ENCODE measurements around the gene BAZ2B. TPM values are rescaled to one million over a fixed set of nuclear protein-coding genes. Genes with fewer than 3 reads are reported as not detected.

Gene BAZ2B
- total RNA-seq, 8 experiments from 2014 or later = 81.1 to 148 (median 90.2) TPM

GRCh38 chr2:159613091-159613490, 3.3 kb downstream of the BAZ2B start:
- ATAC-seq (replicated peaks in 6 of 8) = no peak
- WGBS, 10 experiments = 10 to 67% (median 44%) methylated on average over 1 of the region's 1 CpG; no CpG with 5 or more reads in 1 of the 10 experiments
- peak overlapping the region in 1 of 2 donors; percentile 96 for H3K27ac ChIP-seq
- in situ Hi-C loops (cut with MboI; ENCODE audit: low pct_unique_long_range_greater_than_20kb in 2 of 9, low sequenced_read_pairs in 9 of 9, unreplicated experiment in 9 of 9) = no loop called here
- peak overlapping the region; percentile 69 to 98 (median 95) for H3K4me3 ChIP-seq
- peaks cover 11 to 39% of the 10 kb centered on the region in 2 donors for H3K4me1 ChIP-seq (replicated peaks in 1 of 2)

GRCh38 chr2:159612255-159612901, 4.0 kb downstream of the BAZ2B start:
- H3K4me3 ChIP-seq = peak overlapping the region; percentile 13 to 98 (median 95)
- peak in 4 of 8 experiments; percentile 17 to 29 (median 22) for ATAC-seq (replicated peaks in 6 of 8)
- H3K4me1 ChIP-seq (replicated peaks in 1 of 2) = peaks cover 11 to 39% of the 10 kb centered on the region in 2 donors
- peak overlapping the region; percentile 21 to 35 for H3K27ac ChIP-seq
- in situ Hi-C loops (cut with MboI; ENCODE audit: low pct_unique_long_range_greater_than_20kb in 2 of 9, low sequenced_read_pairs in 9 of 9, unreplicated experiment in 9 of 9) = no loop called here
- 18 to 100% (median 75%) methylated on average over 1 of the region's 1 CpG; no CpG with 5 or more reads in 3 of the 10 experiments for WGBS, 10 experiments

- WGBS, 10 experiments = 25 to 86% (median 51%) methylated on average over 1 to 4 of the region's 4 CpGs; no CpG with 5 or more reads in 1 of the 10 experiments
- peak; percentile 46 to 81 (median 64) for ATAC-seq (replicated peaks in 6 of 8)
- in situ Hi-C loops (cut with MboI; ENCODE audit: low pct_unique_long_range_greater_than_20kb in 2 of 9, low sequenced_read_pairs in 9 of 9, unreplicated experiment in 9 of 9) = no loop called here
- Histone ChIP-seq H3K27ac (no peak overlapping the region), H3K4me1 (replicated peaks in 1 of 2) (peaks cover 18 to 41% of the 10 kb centered on the region in 2 donors), H3K4me3 (no peak overlapping the region)
Measured at GRCh38 chr2:159609811-159610549, 6.4 kb downstream of the BAZ2B start.

GRCh38 chr2:159608723-159609308, 7.5 kb downstream of the BAZ2B start:
- H3K27ac ChIP-seq = no peak overlapping the region
- in situ Hi-C loops (cut with MboI; ENCODE audit: low pct_unique_long_range_greater_than_20kb in 2 of 9, low sequenced_read_pairs in 9 of 9, unreplicated experiment in 9 of 9) = no loop called here
- peaks cover 18 to 41% of the 10 kb centered on the region in 2 donors for H3K4me1 ChIP-seq (replicated peaks in 1 of 2)
- peak in 1 of 8 experiments; percentile 24 for ATAC-seq (replicated peaks in 6 of 8)
- no peak overlapping the region for H3K4me3 ChIP-seq
- WGBS, 10 experiments = 89 to 100% (median 100%) methylated on average over 1 of the region's 1 CpG; no CpG with 5 or more reads in 4 of the 10 experiments

- WGBS, 10 experiments = 93 to 100% (median 97%) methylated on average over 3 to 6 of the region's 6 CpGs; no CpG with 5 or more reads in 5 of the 10 experiments
- Histone ChIP-seq H3K4me1 (replicated peaks in 1 of 2) (peaks cover 18 to 41% of the 10 kb centered on the region in 2 donors), H3K27ac (no peak overlapping the region), H3K4me3 (no peak overlapping the region)
- in situ Hi-C loops (cut with MboI; ENCODE audit: low pct_unique_long_range_greater_than_20kb in 2 of 9, low sequenced_read_pairs in 9 of 9, unreplicated experiment in 9 of 9) = no loop called here
- no peak for ATAC-seq (replicated peaks in 6 of 8)
Measured at GRCh38 chr2:159608108-159608507, 8.2 kb downstream of the BAZ2B start.

- Histone ChIP-seq H3K4me1 (replicated peaks in 1 of 2) (peaks cover 18 to 27% of the 10 kb centered on the region in 2 donors), H3K27ac (no peak overlapping the region), H3K4me3 (no peak overlapping the region)
- in situ Hi-C loops (cut with MboI; ENCODE audit: low pct_unique_long_range_greater_than_20kb in 2 of 9, low sequenced_read_pairs in 9 of 9, unreplicated experiment in 9 of 9) = no loop called here
- WGBS, 10 experiments = 27 to 87% (median 40%) methylated on average over 1 to 2 of the region's 2 CpGs; no CpG with 5 or more reads in 1 of the 10 experiments
- ATAC-seq (replicated peaks in 6 of 8) = no peak
Measured at GRCh38 chr2:159606287-159606686, 10.1 kb downstream of the BAZ2B start.

GRCh38 chr2:159605441-159606178, 10.7 kb downstream of the BAZ2B start:
- in situ Hi-C loops (cut with MboI; ENCODE audit: low pct_unique_long_range_greater_than_20kb in 2 of 9, low sequenced_read_pairs in 9 of 9, unreplicated experiment in 9 of 9) = no loop called here
- Histone ChIP-seq H3K27ac (no peak overlapping the region), H3K4me3 (no peak overlapping the region), H3K4me1 (replicated peaks in 1 of 2) (peaks cover 18 to 24% of the 10 kb centered on the region in 2 donors)
- ATAC-seq (replicated peaks in 6 of 8) = no peak
- WGBS, 10 experiments = 26 to 67% (median 55%) methylated on average over 1 to 3 of the region's 3 CpGs

- 76 to 100% (median 93%) methylated on average over 1 to 2 of the region's 2 CpGs for WGBS, 10 experiments
Measured at GRCh38 chr2:159604159-159604558, 12.2 kb downstream of the BAZ2B start.

GRCh38 chr2:159600752-159601151, 15.6 kb downstream of the BAZ2B start:
- H3K4me1 ChIP-seq (replicated peaks in 1 of 2) = peaks cover 0 to 1% of the 10 kb centered on the region in 2 donors
- no peak overlapping the region for H3K4me3 ChIP-seq
- no peak overlapping the region for H3K27ac ChIP-seq
- in situ Hi-C loops (cut with MboI; ENCODE audit: low pct_unique_long_range_greater_than_20kb in 2 of 9, low sequenced_read_pairs in 9 of 9, unreplicated experiment in 9 of 9) = no loop called here
- WGBS, 10 experiments = 33 to 100% (median 85%) methylated on average over 1 to 3 of the region's 3 CpGs; no CpG with 5 or more reads in 2 of the 10 experiments
- peak in 1 of 8 experiments; percentile 37 for ATAC-seq (replicated peaks in 6 of 8)

More at GRCh38 chr2:159604159-159604558, 12.2 kb downstream of the BAZ2B start:
- no peak for ATAC-seq (replicated peaks in 6 of 8)
- Histone ChIP-seq H3K4me1 (replicated peaks in 1 of 2) (peaks cover 11% of the 10 kb centered on the region in 2 donors), H3K27ac (no peak overlapping the region), H3K4me3 (no peak overlapping the region)
- in situ Hi-C loops (cut with MboI; ENCODE audit: low pct_unique_long_range_greater_than_20kb in 2 of 9, low sequenced_read_pairs in 9 of 9, unreplicated experiment in 9 of 9) = no loop called here

GRCh38 chr2:159595410-159596046, 20.8 kb downstream of the BAZ2B start:
- no peak overlapping the region for H3K4me3 ChIP-seq
- in situ Hi-C loops (cut with MboI; ENCODE audit: low pct_unique_long_range_greater_than_20kb in 2 of 9, low sequenced_read_pairs in 9 of 9, unreplicated experiment in 9 of 9) = no loop called here
- no peak for ATAC-seq (replicated peaks in 6 of 8)
- no peaks in the 10 kb centered on the region for H3K4me1 ChIP-seq (replicated peaks in 1 of 2)
- no peak overlapping the region for H3K27ac ChIP-seq
- WGBS, 10 experiments = 68 to 96% (median 82%) methylated on average over 3 to 6 of the region's 6 CpGs; no CpG with 5 or more reads in 2 of the 10 experiments

GRCh38 chr2:159592441-159592840, 23.9 kb downstream of the BAZ2B start:
- Histone ChIP-seq H3K4me3 (no peak overlapping the region), H3K4me1 (replicated peaks in 1 of 2) (no peaks in the 10 kb centered on the region), H3K27ac (no peak overlapping the region)
- in situ Hi-C loops (cut with MboI; ENCODE audit: low pct_unique_long_range_greater_than_20kb in 2 of 9, low sequenced_read_pairs in 9 of 9, unreplicated experiment in 9 of 9) = no loop called here
- no peak for ATAC-seq (replicated peaks in 6 of 8)
- 80 to 100% (median 96%) methylated on average over 1 to 3 of the region's 4 CpGs; no CpG with 5 or more reads in 2 of the 10 experiments for WGBS, 10 experiments

GRCh38 chr2:159591221-159591620, 25.1 kb downstream of the BAZ2B start:
- no peak for ATAC-seq (replicated peaks in 6 of 8)
- in situ Hi-C loops (cut with MboI; ENCODE audit: low pct_unique_long_range_greater_than_20kb in 2 of 9, low sequenced_read_pairs in 9 of 9, unreplicated experiment in 9 of 9) = no loop called here
- no peaks in the 10 kb centered on the region for H3K4me1 ChIP-seq (replicated peaks in 1 of 2)
- H3K4me3 ChIP-seq = no peak overlapping the region
- no peak overlapping the region for H3K27ac ChIP-seq
